ENCODE measurements around the gene ZNF593.

ZNF593 gene

GRCh38 chr1:26213335-26213905, 43.7 kb downstream of the ZNF593 start:
- no peak for DNase-seq

GRCh38 chr1:26215246-26215645, 45.5 kb downstream of the ZNF593 start:
- DNase-seq, result no peak

GRCh38 chr1:26218906-26219494, 49.3 kb downstream of the ZNF593 start:
- no peak for DNase-seq
